GM15510 (cell line): ENCODE measurements around the gene PRICKLE2.

Experiments used
- POLR2A ChIP-seq: IDR thresholded peaks from 3 replicates; pipeline ENCODE4 v1.6.1; 2011; ENCODE audit warnings: borderline replicate concordance; ENCODE audit not compliant: insufficient read length; ENCODE audit errors: extremely low read depth

Gene PRICKLE2

GRCh38 chr3:64131725-64132469, 93.4 kb downstream of the PRICKLE2 start:
- no peak for TF ChIP-seq POLR2A

DNA sequence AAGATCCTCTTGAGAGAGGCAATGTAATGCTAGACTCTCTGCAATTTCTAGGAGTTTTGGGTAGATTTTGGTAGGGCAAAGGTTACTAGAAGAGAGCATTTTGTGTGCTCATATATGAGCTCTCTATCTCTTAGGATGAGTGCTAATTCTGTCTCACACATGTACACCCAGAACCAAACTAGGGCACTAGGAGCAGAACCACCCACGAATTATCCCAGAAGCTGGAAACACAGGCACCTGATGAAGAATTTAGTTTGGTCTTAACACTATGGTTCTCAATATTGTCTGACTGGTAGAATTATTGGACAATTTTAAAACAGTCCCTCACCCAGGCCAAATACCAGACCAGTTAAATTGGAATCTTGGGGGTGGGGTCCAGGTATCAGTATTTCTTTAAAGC, 94.8 kb downstream of the PRICKLE2 start:
- no peak for TF ChIP-seq POLR2A

- TF ChIP-seq POLR2A: no peak
Measured at GRCh38 chr3:64129581-64129980, 95.7 kb downstream of the PRICKLE2 start.

GRCh38 chr3:64129106-64129505, 96.2 kb downstream of the PRICKLE2 start:
- no peak for TF ChIP-seq POLR2A

DNA sequence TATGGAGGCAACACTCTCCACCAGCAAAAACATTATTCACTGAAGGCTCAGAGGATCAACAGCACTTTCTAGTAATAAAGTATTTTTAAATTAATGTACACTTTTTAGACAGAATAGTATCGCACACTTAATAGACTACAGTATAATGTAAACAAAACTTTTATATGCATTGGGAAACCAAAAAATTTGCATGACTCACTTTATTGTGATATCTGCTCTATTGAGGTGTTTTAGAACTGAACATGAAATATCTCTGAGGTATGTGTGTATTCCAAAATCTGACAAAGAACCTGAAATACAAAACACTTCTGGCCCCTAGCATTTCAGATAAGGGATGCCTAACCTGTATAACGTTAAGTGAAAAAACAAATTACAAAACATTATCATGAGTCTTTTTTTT, 99.7 kb downstream of the PRICKLE2 start:
- TF ChIP-seq POLR2A: no peak

DNA sequence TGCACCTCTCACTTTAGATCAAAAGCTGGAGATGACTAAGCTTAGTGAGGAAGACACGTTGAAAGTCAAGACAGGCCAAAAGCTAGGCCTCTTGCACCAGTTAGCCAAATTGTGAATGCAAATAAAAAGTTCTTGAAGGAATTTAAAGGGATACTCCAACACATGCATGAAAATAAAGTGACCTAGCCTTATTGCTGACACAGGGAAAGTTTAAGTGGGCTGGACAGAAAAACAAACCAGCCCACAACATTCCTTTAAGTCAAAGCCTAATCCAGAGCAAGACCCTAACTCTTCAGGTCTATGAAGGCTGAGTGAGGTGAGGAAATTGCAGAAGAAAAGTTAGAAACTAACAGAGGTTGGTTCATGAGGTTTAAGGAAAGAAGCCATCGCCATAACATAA, 101.3 kb downstream of the PRICKLE2 start:
- TF ChIP-seq POLR2A: no peak

DNA sequence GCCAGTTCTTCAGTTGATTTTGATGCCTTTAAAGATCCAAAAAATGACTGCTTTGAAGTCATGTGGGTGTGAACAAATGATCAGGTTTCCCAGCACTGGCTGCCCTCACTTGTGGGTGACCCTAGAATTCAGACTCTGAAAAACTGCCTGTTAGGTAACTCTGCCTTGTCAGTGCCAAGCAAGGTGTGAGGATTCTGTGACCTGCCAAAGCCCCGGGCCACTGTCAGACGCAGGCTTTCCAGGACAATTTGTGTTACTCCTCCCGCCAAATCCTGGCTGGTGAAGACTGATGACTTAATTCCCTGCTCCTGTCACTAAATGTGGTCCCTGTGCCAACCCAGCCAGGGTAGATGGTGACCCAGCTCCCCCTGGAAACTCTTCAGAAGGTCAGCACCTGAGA, 102.8 kb downstream of the PRICKLE2 start:
- TF ChIP-seq POLR2A: no peak

DNA sequence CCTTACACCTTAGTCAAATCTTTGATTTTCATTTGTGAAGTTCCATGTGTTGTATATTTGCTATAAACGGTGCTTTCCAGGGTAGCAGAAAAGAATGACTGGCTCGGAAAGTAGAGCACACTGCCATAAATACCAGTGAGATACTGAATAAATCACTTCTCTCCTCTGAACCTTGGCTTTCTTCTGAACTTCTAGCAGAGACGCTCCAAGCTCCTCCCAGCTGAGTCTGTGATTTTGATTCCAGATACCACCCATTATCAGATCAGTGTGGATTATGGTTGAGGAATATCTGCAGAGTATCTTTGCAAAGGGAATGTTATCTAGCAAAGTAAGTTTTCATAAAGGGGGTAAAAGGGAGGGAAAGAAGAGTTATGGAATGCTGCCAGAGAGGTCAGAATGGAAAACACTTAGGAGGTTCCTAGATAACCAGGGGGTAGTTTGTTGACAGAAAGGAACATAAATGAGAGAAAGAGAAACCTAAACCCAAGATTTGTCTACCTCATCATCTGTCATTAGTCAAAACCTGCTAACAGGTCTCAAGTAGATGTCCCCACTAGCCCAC, 103.4 kb downstream of the PRICKLE2 start:
- no peak for TF ChIP-seq POLR2A

DNA sequence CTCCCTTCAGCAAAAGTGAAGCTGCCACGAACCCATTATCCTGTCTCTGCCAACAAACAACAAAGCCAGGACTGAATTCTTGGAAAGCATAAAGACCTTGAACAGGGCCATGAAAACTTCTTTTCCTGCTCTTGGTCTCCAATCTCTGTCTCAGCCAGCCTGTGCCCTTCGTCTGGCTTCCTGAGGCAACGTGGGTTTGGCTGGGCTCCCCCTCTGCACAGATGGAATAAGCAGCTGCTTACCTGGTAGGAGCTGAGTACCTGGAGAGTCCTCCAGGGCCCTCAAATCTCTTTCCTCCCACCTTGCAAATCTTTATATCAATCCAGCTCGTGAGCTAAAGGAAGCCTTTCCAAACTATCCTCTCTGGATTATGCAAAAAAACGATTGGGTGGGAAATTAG, 104.4 kb downstream of the PRICKLE2 start:
- no peak for TF ChIP-seq POLR2A

GRCh38 chr3:64117483-64117882, 107.8 kb downstream of the PRICKLE2 start:
- TF ChIP-seq POLR2A: no peak

DNA sequence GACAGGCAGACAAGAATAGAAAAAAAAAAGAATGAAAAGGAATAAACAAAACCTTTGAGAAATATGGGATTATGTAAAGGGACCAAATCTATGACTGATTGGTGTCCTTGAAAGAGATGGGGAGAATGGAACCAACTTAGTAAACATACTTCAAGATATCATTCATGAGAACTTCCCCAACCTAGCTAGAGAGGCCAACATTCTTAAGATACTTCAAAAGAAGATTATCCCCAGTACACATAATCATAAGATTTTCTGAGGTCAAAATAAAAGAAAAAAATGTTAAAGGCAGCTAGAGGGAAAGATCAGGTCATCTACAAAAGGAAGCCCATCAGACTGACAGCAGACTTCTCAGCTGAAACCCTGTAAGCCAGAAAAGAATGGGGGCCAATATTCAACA, 110.6 kb downstream of the PRICKLE2 start:
- no peak for TF ChIP-seq POLR2A

DNA sequence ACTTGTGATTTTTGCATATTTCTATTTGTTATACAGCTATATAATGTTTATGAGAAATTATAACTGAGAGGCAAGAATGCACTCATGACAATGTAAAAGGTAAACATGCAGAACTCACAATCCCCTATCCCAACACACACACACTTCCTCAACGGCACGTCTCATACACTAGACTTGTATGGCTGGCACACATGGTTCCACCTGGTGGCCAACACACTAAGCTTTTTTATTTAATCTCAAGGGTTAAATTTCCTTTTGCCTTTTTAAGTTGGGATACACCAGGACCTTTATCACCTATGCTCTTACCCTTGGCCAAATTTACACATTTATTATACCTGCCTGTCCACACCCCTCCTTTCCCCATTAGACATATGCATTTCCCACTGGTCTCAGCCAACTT, 113.4 kb downstream of the PRICKLE2 start:
- TF ChIP-seq POLR2A: no peak

GRCh38 chr3:64111083-64111482, 114.2 kb downstream of the PRICKLE2 start:
- no peak for TF ChIP-seq POLR2A

- TF ChIP-seq POLR2A: no peak
Measured at GRCh38 chr3:64110071-64110470, 115.2 kb downstream of the PRICKLE2 start.

DNA sequence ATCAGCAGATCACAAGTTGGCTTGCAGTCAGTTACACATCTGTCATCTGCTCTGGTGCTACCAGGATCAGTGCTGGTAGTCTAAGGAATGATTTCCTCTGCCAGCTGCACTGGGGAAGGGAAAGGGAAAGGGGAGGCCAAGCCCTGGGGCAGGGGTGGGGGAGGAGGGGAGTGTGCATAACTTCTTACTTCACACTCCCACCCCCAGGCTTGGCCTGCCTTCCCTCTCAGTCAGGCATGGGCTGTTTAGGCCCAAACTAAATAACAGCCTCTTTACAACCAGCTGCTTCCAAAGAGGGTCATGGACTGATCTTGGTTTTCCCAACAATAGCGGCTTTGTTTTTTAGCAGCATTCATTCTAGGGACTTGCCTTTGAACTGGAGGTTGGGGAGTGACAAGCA, 115.8 kb downstream of the PRICKLE2 start:
- TF ChIP-seq POLR2A: no peak

DNA sequence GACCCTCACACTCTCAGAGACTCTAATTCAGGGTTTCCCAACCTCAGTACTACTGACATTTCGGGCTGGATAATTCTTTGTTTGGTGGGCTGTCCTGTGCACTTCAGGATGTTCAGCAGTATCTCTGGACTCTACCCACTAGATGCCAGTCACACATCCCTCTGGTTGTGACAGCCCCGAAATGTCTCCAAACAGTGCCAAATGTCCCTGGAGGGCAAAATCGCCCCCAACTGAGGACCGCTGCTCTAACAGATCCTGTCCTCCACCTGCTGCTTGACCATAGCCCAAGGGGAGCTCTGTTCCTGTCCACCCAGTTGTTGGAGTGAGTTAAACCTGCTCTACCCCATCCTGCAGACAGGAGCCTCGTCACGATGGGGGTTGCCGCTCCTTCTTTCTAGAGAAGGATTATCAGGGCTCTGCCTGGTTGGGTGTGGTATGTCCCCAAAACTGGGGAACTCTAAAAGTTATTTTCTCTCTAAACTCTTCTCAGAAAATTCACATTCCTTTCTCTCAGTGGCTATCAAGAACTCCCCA, 116.4 kb downstream of the PRICKLE2 start:
- TF ChIP-seq POLR2A: no peak
